ENCODE results near the gene HTT.

DNA sequence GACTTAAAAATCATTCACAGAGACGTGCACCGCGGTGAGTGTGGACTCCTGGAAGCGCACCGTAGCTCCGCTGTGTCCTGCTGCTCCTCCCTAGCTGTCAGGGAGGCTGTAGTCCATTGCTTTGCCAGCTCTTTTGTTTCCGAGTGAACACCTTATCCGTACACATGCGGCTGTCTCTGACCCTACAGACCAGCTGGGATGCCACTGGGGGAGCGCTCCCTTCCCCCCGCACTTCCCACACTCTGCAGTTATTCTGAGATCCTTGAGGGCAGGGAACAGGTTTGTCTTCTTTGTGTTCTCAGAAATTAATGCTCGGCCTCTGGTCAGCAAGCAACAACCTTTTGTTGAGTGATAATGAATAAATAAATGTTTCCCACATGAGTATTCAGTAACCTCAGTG is 140.8 kb downstream of the HTT start:
- TF ChIP-seq, protein P1, sequence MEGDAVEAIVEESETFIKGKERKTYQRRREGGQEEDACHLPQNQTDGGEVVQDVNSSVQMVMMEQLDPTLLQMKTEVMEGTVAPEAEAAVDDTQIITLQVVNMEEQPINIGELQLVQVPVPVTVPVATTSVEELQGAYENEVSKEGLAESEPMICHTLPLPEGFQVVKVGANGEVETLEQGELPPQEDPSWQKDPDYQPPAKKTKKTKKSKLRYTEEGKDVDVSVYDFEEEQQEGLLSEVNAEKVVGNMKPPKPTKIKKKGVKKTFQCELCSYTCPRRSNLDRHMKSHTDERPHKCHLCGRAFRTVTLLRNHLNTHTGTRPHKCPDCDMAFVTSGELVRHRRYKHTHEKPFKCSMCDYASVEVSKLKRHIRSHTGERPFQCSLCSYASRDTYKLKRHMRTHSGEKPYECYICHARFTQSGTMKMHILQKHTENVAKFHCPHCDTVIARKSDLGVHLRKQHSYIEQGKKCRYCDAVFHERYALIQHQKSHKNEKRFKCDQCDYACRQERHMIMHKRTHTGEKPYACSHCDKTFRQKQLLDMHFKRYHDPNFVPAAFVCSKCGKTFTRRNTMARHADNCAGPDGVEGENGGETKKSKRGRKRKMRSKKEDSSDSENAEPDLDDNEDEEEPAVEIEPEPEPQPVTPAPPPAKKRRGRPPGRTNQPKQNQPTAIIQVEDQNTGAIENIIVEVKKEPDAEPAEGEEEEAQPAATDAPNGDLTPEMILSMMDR (IDR thresholded peaks at IDR 0.05): no peak
- TF ChIP-seq POLR2A (IDR thresholded peaks at IDR 0.05): no peak

All from adrenal gland (tissue), 5 donors.